ENCODE results near the gene HPX.
A peak's percentile ranks its signal among the peaks of the same experiment; 100 is the strongest.
"Not testable (repeated sequence)": the region's sequence is repeated elsewhere in the genome, so short reads cannot be mapped to it uniquely, and the experiment has no call there.

The HPX gene

GRCh38 chr11:6413791-6414201 lies 27.0 kb downstream of the HPX start:
- DNase-seq = no peak

- no peak for DNase-seq
Measured at GRCh38 chr11:6411594-6412031, 29.2 kb downstream of the HPX start.

- no peak for DNase-seq
Measured at GRCh38 chr11:6410695-6411430, 29.9 kb downstream of the HPX start.

- DNase-seq = no peak
Measured at GRCh38 chr11:6406370-6406769, 34.4 kb downstream of the HPX start.

- no peak for DNase-seq
Measured at GRCh38 chr11:6405846-6406245, 34.9 kb downstream of the HPX start.

GRCh38 chr11:6405052-6405667 lies 35.6 kb downstream of the HPX start:
- no peak for DNase-seq

GRCh38 chr11:6404342-6405051 lies 36.3 kb downstream of the HPX start:
- DNase-seq = peak in 1 of 2 experiments; percentile 53

GRCh38 chr11:6403539-6403938 lies 37.2 kb downstream of the HPX start:
- no peak for DNase-seq

- no peak for DNase-seq
Measured at GRCh38 chr11:6402561-6402981, 38.2 kb downstream of the HPX start.

GRCh38 chr11:6402061-6402470 lies 38.7 kb downstream of the HPX start:
- DNase-seq = no peak

- no peak for DNase-seq
Measured at GRCh38 chr11:6401464-6401863, 39.3 kb downstream of the HPX start.

GRCh38 chr11:6400431-6401345 lies 40.1 kb downstream of the HPX start:
- no peak for DNase-seq

GRCh38 chr11:6397636-6398035 lies 43.2 kb downstream of the HPX start:
- DNase-seq = no peak

- peak; percentile 63 to 89 for DNase-seq
Measured at GRCh38 chr11:6397156-6397555, 43.6 kb downstream of the HPX start.

GRCh38 chr11:6395470-6396060 lies 45.2 kb downstream of the HPX start:
- no peak for DNase-seq

GRCh38 chr11:6393989-6394670 lies 46.7 kb downstream of the HPX start:
- DNase-seq = no peak

GRCh38 chr11:6392251-6392650 lies 48.5 kb downstream of the HPX start:
- not testable (repeated sequence) for DNase-seq

GRCh38 chr11:6391537-6392134 lies 49.2 kb downstream of the HPX start:
- no peak for DNase-seq

GRCh38 chr11:6390718-6391469 lies 49.9 kb downstream of the HPX start:
- DNase-seq = no peak

- DNase-seq = peak; percentile 91 to 92
Measured at GRCh38 chr11:6389905-6390717, 50.7 kb downstream of the HPX start, which contains the start of gene SMPD1. SMPD1 (plus strand) TSS chr11:6390474; CDS start chr11:6390599, 125 bp downstream.

Data from NCI-H446 (cell line).